HepG2 (cell line): ENCODE measurements around the gene LENG1. TPM values are rescaled to one million over a fixed set of nuclear protein-coding genes. Genes with fewer than 3 reads are reported as not detected.
A peak's percentile ranks its signal among the peaks of the same experiment; 100 is the strongest.

Experiments
- FOXP1 ChIP-seq, 2 experiments: fragments of 450-650 bp in 1 of 2; IDR thresholded peaks; 2 replicates each; pipeline ENCODE4 v1.6.1; 2017 to 2018; ENCODE audit warnings: antibody characterized with exemption in 1 of 2
- MTA3 ChIP-seq: sonication (generic); formaldehyde crosslinking; IDR thresholded peaks from 2 replicates; pipeline ENCODE4 v1.4.0; 2020; ENCODE audit warnings: missing genetic modification reagents
- PITX1 ChIP-seq: sonication (generic); formaldehyde crosslinking; IDR thresholded peaks from 2 replicates; pipeline ENCODE4 v1.5.1; 2020; ENCODE audit warnings: mild to moderate bottlenecking, missing genetic modification reagents
- ZNF335 ChIP-seq: sonication (generic); formaldehyde crosslinking; IDR thresholded peaks from 2 replicates; pipeline ENCODE4 v1.4.0; 2020; ENCODE audit warnings: missing genetic modification reagents
- ZNF484 ChIP-seq: sonication (generic); formaldehyde crosslinking; IDR thresholded peaks from 2 replicates; pipeline ENCODE4 v1.5.1; 2020; ENCODE audit warnings: mild to moderate bottlenecking, low read depth, missing genetic modification reagents, borderline replicate concordance
- ZNF605 ChIP-seq: sonication (generic); formaldehyde crosslinking; IDR thresholded peaks from 2 replicates; pipeline ENCODE4 v1.8.0; 2022; ENCODE audit warnings: mild to moderate bottlenecking, missing genetic modification reagents
- ZNF674 ChIP-seq: sonication (generic); formaldehyde crosslinking; IDR thresholded peaks from 2 replicates; pipeline ENCODE4 v1.5.0; 2020; ENCODE audit warnings: low read depth, mild to moderate bottlenecking, missing genetic modification reagents
- polyA plus RNA-seq, 8 experiments: library from polyadenylated mRNA; depleted of rRNA in 3 of 8; stranded (reverse) in 7 of 8; unstranded in 1 of 8; fragments of >200 nt; fragmentation: Illumina TruSeq in 4 of 8; extraction: Trizol in 4 of 8; gene quantifications; 2 replicates each; pipeline versions ENCODE4 v1.2.1 to v1.2.3, GENCODE V29; 2011 to 2016; ENCODE audit warnings: low read depth in 4 of 8, missing spikeins in 1 of 8, mixed read lengths in 1 of 8; ENCODE audit not compliant: insufficient read depth in 1 of 8
- total RNA-seq, 5 experiments: library from RNA; depleted of rRNA; stranded (reverse); fragments of >200 nt; fragmentation: Illumina TruSeq; extraction: Trizol; gene quantifications; 2 replicates each; pipeline ENCODE4 v1.2.3, GENCODE V29; 2016; ENCODE audit warnings: low read depth in 1 of 5
- TF ChIP-seq, protein P1 (sequence below): sonication (generic); formaldehyde crosslinking; IDR thresholded peaks from 2 replicates; pipeline ENCODE4 v1.8.0; 2023; ENCODE audit warnings: mild to moderate bottlenecking, missing genetic modification reagents
- TF ChIP-seq, protein P2 (sequence below), 2 experiments: IDR thresholded peaks; 2 replicates each; pipeline ENCODE4 v1.6.1; 2011 to 2012; ENCODE audit warnings: low read length in 2 of 2, borderline replicate concordance in 1 of 2, low read depth in 1 of 2, mild to moderate bottlenecking in 1 of 2, moderate library complexity in 1 of 2

Gene LENG1
- total and polyA plus RNA-seq, 2 of the 13 experiments (the other 11 are each of a cell fraction or from before 2014, with no cell fraction given), result 1.8 to 3.8 TPM

DNA sequence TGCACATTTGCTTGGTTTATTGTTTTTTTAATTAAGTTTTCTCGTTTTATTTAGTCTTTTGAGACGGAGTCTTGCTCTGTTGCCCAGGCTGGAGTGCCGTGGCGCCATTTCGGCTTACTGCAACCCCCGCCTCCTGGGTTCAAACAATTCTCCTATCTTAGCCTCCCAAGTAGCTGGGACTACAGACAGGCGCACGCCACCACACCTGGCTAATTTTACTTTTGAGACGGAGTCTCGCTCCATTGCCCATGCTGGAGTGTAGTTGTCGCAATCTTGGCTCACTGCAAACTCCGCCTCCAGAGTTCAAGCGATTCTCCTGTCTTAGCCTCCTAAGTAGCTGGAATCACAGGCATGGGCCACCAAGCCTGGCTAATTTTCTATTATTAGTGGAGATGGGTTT is 42.5 kb upstream of the LENG1 start (continued):
- TF ChIP-seq, protein P1, sequence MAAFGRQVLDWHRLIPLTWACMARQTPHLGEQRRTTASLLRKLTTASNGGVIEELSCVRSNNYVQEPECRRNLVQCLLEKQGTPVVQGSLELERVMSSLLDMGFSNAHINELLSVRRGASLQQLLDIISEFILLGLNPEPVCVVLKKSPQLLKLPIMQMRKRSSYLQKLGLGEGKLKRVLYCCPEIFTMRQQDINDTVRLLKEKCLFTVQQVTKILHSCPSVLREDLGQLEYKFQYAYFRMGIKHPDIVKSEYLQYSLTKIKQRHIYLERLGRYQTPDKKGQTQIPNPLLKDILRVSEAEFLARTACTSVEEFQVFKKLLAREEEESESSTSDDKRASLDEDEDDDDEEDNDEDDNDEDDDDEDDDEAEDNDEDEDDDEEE, result no peak
- TF ChIP-seq ZNF335 (CRISPR knock-in tag) (no peak), PITX1 (CRISPR knock-in tag) (no peak), MTA3 (CRISPR knock-in tag) (no peak), ZNF484 (CRISPR knock-in tag) (no peak), FOXP1 (IDR thresholded peaks at IDR 0.05) (no peak), FOXP1 (CRISPR knock-in tag; IDR thresholded peaks at IDR 0.05) (no peak), ZNF605 (0 out of 2 replicates have a peak, but pooled peaks have one; percentile 44), ZNF674 (CRISPR knock-in tag) (no peak)
- TF ChIP-seq, protein P2, sequence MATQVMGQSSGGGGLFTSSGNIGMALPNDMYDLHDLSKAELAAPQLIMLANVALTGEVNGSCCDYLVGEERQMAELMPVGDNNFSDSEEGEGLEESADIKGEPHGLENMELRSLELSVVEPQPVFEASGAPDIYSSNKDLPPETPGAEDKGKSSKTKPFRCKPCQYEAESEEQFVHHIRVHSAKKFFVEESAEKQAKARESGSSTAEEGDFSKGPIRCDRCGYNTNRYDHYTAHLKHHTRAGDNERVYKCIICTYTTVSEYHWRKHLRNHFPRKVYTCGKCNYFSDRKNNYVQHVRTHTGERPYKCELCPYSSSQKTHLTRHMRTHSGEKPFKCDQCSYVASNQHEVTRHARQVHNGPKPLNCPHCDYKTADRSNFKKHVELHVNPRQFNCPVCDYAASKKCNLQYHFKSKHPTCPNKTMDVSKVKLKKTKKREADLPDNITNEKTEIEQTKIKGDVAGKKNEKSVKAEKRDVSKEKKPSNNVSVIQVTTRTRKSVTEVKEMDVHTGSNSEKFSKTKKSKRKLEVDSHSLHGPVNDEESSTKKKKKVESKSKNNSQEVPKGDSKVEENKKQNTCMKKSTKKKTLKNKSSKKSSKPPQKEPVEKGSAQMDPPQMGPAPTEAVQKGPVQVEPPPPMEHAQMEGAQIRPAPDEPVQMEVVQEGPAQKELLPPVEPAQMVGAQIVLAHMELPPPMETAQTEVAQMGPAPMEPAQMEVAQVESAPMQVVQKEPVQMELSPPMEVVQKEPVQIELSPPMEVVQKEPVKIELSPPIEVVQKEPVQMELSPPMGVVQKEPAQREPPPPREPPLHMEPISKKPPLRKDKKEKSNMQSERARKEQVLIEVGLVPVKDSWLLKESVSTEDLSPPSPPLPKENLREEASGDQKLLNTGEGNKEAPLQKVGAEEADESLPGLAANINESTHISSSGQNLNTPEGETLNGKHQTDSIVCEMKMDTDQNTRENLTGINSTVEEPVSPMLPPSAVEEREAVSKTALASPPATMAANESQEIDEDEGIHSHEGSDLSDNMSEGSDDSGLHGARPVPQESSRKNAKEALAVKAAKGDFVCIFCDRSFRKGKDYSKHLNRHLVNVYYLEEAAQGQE (IDR thresholded peaks at IDR 0.05; ENCODE audit: borderline replicate concordance in 1 of 2, low read depth in 1 of 2, low read length in 2 of 2), result no peak
